Measurements from ENCODE around the gene MSI2.

DNA sequence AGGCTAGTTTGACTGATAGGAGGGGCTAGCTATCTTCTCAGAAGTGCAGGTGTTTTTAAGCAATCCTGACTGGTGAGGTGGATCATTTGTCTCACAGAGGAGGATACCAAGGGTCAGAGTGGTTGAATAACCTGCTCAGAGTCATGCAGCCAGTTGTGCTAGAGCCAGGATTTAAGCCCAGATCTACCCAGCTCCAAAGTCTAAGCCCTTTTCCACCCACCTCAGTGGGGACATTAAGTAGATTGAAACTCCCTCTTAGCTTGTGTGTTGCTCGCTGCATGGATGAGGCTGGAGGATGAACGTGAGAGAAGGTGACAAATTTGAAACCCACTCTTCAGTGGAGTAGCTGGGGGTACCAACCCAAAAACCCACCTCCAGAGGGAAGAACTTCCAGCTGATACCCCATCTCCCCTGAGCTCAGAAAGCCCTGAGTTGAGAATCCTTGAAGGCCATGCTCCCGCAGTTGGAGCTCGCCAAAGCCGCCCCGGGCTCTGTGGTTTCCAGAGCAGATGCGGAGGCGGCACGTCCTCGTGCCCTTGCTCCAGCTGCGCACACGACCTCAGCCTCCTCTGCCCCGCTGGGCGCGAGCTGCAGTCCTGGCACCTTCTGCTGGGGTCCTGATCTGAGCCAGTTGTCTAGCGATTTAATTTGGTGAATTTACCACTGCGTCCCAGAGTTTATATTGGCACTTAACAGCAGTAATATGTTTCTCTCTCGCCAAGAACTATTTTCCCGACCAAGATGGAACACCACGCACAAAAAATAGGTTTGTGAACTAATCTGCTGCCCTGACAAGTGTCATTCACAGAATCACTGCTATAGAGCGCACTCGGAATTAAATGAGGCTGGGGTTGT lies 329.2 kb downstream of the MSI2 start:
- TF ChIP-seq YY1 (IDR thresholded peaks at IDR 0.05; ENCODE audit: low read depth), result no peak
- TF ChIP-seq EP300 (IDR thresholded peaks at IDR 0.05; ENCODE audit: borderline replicate concordance), result no peak
- no peak for TF ChIP-seq TAF1 (IDR thresholded peaks at IDR 0.05; ENCODE audit: low read depth)
- TF ChIP-seq MAX (IDR thresholded peaks at IDR 0.05), result no peak
- no peak for TF ChIP-seq CEBPB (IDR thresholded peaks at IDR 0.05)
- no peak for TF ChIP-seq CREB1 (IDR thresholded peaks at IDR 0.05; ENCODE audit: low read depth)
- TF ChIP-seq FOXM1 (IDR thresholded peaks at IDR 0.05; ENCODE audit: borderline replicate concordance, low read depth), result no peak

Data from Ishikawa (cell line).